Right lobe of liver (tissue), 6 donors: ENCODE results near the gene HES2. TPM values are rescaled to one million over a fixed set of nuclear protein-coding genes. Genes with fewer than 3 reads are reported as not detected.

ENCODE experiments used
- ATAC-seq, 4 donors: fragments of 200-7000 bp; cut with Tn5 transposase; one replicate each; pipeline ENCODE4 v1.9.1; 2020; ENCODE audit warnings: mild to moderate bottlenecking in 4 of 4, moderate library complexity in 4 of 4
- DNase-seq, 3 donors: peaks; one replicate each; pipeline ENCODE4 v3.0.0-alpha.2; 2020
- H3K27ac ChIP-seq, 3 donors: fragments of 200-600 bp; one replicate each; pipeline ENCODE4 v1.8.0; 2022
- H3K27me3 ChIP-seq, 2 donors: fragments of 200-600 bp; one replicate each; pipeline ENCODE4 v1.8.0; 2022
- H3K36me3 ChIP-seq, 4 donors: fragments of 200-600 bp; sonication (generic) in 1 of 4; one replicate each; pipeline versions ENCODE4 v1.5.1 to v1.8.0; 2017 to 2022; ENCODE audit warnings: control low read depth in 1 of 4
- H3K4me1 ChIP-seq, 4 donors: fragments of 200-600 bp; sonication (generic) in 1 of 4; one replicate each; pipeline versions ENCODE4 v1.5.1 to v1.8.0; 2017 to 2022; ENCODE audit warnings: control low read depth in 1 of 4
- H3K4me3 ChIP-seq, 3 donors: fragments of 200-600 bp; one replicate each; pipeline ENCODE4 v1.8.0; 2022
- H3K9me3 ChIP-seq, 4 donors: fragments of 200-600 bp; sonication (generic) in 1 of 4; one replicate each; pipeline versions ENCODE4 v1.5.1 to v1.8.0; 2017 to 2022; ENCODE audit warnings: control low read depth in 1 of 4
- CTCF ChIP-seq, 4 donors: fragments of 200-600 bp in 3 of 4; fragments of 450-650 bp in 1 of 4; IDR thresholded peaks; one replicate each; pipeline versions ENCODE4 v1.5.1 to v1.8.0; 2016 to 2022; ENCODE audit warnings: antibody characterized with exemption in 4 of 4, mild to moderate bottlenecking in 2 of 4
- POLR2A ChIP-seq: fragments of 450-650 bp; IDR thresholded peaks from one replicate; pipeline ENCODE4 v1.6.1; 2017; ENCODE audit warnings: antibody characterized with exemption, mild to moderate bottlenecking
- WGBS: methylation state at CpG from one replicate; pipeline ENCODE4 v1.1.6; 2018; ENCODE audit warnings: low coverage, low lambda C conversion rate; ENCODE audit not compliant: insufficient coverage; ENCODE audit errors: missing lambda C conversion rate; 5-methylcytosine and 5-hydroxymethylcytosine counted together
- intact Hi-C, 2 donors: fragments of 100-400 bp; cut with DNase I; formaldehyde crosslinking; loops; one replicate each; pipeline versions ENCODE4 v1.11.2 to v1.14.1; 2022
- total RNA-seq, 6 experiments: library from RNA; depleted of rRNA in 2 of 6; stranded (reverse); fragments of >200 nt in 2 of 6; fragmentation: NEBNext Ultra II Directional in 3 of 6; extraction: Animal tissue kit (Norgen Biotek cat#: 25700) in 3 of 6; gene quantifications; one replicate each; pipeline versions ENCODE4 v1.1.0 to v1.2.4, GENCODE V29; 2016 to 2023
- donor health status: DM: no; HTN: yes; CAD: no.
- donor health status: DM: no; HTN: no; CAD: no.
- donor health status: DM: no; HTN: no; CAD: no.
- donor health status: DM: no; HTN: yes; CAD: no.
- donor health status: DM: no; HTN: yes; CAD: no.

HES2 gene
- total RNA-seq, 6 experiments from 2014 or later = 0.27 to 1.2 (median 0.68) TPM; not detected in 3

GRCh38 chr1:6408023-6408422 lies 11.7 kb downstream of the HES2 start:
- Histone ChIP-seq H3K27ac (no peak overlapping the region), H3K4me1 (peaks cover 0 to 11% (median 3%) of the 10 kb centered on the region in 4 donors), H3K27me3 (no peaks in the 10 kb centered on the region), H3K9me3 (no peaks in the 10 kb centered on the region), H3K36me3 (no peaks in the 10 kb centered on the region), H3K4me3 (no peak overlapping the region)
- no peak for ATAC-seq
- WGBS = 88% methylated on average over 6 of the region's 6 CpGs
- DNase-seq = no peak
- TF ChIP-seq POLR2A (no peak), CTCF (IDR thresholded peaks at IDR 0.05) (no peak)
- intact Hi-C loops = loop anchor here in 1 of 2 donors (5.0 kb wide), 1 partner anchor 161 kb away; no protein-coding TSS in a partner anchor

GRCh38 chr1:6401673-6402072 lies 18.0 kb downstream of the HES2 start:
- intact Hi-C loops = loop anchor here (5.0 kb wide), 2 partner anchors 39 to 54 kb away; no protein-coding TSS in a partner anchor
- no peaks in the 10 kb centered on the region for H3K4me1 ChIP-seq
- no peak for ATAC-seq

GRCh38 chr1:6399294-6399693 lies 20.4 kb downstream of the HES2 start:
- Histone ChIP-seq H3K27ac (no peak overlapping the region), H3K36me3 (no peaks in the 10 kb centered on the region), H3K4me3 (no peak overlapping the region), H3K4me1 (peaks cover 0 to 1% (median under 1%) of the 10 kb centered on the region in 4 donors), H3K9me3 (no peaks in the 10 kb centered on the region), H3K27me3 (no peaks in the 10 kb centered on the region)
- ATAC-seq (no peak), DNase-seq (no peak)
- TF ChIP-seq POLR2A (no peak), CTCF (IDR thresholded peaks at IDR 0.05) (no peak)
- intact Hi-C loops = loop anchor here in 1 of 2 donors (5.0 kb wide), 1 partner anchor 52 kb away; no protein-coding TSS in a partner anchor
- WGBS = 70% methylated on average over 3 of the region's 3 CpGs

More at GRCh38 chr1:6401673-6402072, 18.0 kb downstream of the HES2 start:
- Histone ChIP-seq H3K9me3 (no peaks in the 10 kb centered on the region), H3K4me3 (no peak overlapping the region), H3K36me3 (no peaks in the 10 kb centered on the region), H3K27me3 (no peaks in the 10 kb centered on the region), H3K27ac (no peak overlapping the region)
- no peak for TF ChIP-seq CTCF (IDR thresholded peaks at IDR 0.05)
- no peak for TF ChIP-seq POLR2A
- 46% methylated on average over 3 of the region's 6 CpGs for WGBS
- DNase-seq = no peak

GRCh38 chr1:6397844-6398441 lies 21.8 kb downstream of the HES2 start:
- Histone ChIP-seq H3K36me3 (no peaks in the 10 kb centered on the region), H3K4me3 (no peak overlapping the region), H3K9me3 (no peaks in the 10 kb centered on the region), H3K4me1 (peaks cover 0 to 4% (median 2%) of the 10 kb centered on the region in 4 donors), H3K27ac (no peak overlapping the region), H3K27me3 (no peaks in the 10 kb centered on the region)
- DNase-seq (no peak), ATAC-seq (no peak)
- TF ChIP-seq CTCF (IDR thresholded peaks at IDR 0.05) = no peak
- no peak for TF ChIP-seq POLR2A
- 54% methylated on average over 10 of the region's 10 CpGs for WGBS
- intact Hi-C loops = loop anchor here in 1 of 2 donors (5.0 kb wide), 1 partner anchor 51 kb away; no protein-coding TSS in a partner anchor
